GM21786 (cell line): ENCODE results near the gene ZFPM1.

ENCODE experiments used
- ATAC-seq: cut with Tn5 transposase; IDR thresholded peaks from one replicate; pipeline ENCODE4 v1.9.1; 2021; ENCODE audit not compliant: unreplicated experiment

ZFPM1 gene

DNA sequence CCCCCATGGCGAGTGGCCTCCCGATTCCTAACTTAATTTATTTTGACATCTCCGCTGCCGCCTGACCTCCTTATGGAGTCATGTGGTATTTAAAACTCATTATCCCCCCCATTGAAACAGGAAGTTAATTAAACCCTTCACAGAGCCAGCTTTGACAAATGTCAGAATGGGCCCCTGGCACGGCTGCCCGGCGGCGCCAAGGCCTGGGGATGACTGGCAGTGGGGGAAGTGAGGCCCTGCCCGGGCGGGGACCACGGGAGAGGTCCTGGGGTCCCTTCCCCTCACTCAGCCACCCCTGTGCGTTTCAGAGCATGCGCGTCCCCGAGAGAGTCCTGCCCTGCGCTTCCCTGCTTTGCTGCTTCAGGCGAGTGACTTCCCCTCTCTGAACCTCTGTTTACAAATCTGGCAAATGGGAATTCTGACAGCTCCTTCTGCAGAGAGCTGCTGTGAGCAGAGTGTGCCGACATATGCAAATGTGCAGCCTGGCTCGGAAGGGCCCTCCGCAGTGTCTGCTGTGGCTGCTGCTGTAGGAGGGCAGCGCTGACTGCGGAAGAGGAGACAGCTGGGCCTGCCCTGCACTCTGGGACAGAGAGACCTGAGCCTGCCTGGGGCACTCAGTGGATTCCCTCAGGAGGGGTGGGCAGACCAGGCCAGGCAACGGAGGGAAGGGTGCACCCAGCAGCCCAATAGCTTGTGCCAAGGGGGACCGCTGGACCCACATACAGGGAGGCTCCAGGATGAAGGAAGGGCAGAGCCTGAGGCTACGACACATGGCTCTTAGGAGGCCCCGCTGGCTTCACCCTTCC lies 4.4 kb upstream of the ZFPM1 start:
- ATAC-seq: no peak

DNA sequence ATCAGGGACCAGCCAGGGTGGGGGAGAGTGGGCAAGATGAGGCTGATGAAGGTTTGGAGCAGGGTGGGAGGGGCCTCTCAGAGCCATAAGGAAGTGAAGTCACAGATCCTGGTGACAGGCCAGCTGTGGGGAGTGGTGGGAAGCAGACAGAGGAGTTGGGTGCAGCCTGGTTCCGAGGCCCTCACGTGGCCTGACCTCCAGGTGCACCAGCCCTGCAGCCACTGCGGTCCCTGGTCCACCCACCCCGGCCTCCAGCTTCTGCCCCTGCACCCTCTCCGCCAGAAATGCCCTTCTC lies 3.9 kb upstream of the ZFPM1 start:
- ATAC-seq: no peak

DNA sequence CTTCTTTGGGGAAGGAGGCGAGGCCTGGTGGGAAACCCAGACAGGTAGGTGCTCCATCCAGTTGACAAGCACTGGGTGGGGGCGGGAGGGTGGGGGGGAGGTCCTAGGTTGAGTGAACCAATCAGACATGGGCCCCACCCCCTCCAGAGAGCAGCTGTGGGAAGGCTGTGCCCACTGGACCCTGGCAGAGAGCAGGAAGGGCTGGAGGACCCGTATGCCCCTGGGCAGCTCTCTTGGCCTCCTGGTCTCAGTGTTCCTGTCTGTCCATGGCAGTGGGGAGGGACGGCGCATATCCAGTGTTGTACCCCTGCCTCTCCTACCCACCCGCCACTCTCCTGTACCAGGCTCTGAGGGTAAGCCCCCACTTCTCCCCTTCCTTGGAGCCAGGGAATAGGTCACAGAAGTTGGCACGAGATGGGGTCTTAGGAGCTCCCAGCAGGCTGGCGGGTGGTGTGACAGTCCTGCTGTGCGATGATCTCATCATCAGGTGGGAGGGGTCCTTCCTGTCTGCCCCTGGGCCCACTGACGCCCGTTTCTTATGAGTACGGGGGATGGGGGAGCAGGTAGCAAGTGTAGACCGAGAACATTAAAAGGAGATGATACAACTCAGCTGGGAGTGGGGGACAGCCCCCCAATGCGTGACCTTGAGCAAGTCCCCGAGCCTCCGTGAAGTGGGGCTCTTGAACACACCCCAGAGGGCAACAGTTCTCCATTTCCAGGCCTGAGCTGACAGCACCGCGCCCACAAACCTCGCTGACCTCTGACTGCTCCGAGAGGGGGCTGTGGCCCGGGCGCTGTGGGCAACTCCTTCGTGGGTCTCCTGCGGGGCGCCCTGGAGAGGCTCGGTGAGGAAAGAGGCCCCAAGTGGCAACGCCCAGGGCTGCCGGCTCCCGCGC lies 1.2 kb upstream of the ZFPM1 start:
- ATAC-seq: no peak

DNA sequence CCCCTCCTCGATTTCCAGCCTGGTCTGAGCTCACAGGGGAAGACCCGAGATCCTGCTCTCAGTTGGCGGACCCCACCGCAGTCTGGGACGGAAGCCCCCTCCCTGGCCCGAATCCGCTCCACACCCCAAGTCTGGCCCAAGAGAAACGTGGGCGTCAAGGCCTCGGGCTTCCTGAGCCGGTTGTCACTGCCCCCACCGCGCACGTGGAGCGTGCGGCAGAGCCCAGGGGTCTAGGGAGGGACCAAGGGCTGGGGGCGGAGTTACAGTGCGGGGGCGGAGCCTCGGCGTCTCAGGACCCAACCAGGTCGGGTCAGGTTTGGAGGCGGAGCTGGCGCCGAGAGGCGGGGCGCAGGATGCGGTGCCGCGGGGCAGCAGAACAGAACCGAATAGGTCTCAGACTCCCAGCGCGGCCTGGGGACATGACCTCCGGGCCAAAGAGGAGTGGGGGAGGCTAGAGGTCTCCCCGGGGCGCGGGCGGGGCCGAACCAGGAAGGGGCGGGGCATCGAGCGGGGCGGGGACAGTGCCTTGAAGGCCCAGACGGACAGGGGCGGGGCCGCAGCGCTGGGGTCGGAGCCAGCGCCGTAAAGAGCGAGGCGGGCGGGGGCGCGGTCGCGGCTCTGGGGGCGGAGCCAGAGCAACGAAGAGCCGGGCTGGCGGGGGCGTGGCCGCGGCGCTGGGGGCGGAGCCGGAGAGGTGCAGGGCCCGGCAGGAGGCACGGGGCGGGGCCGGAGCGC lies 431 bp upstream of the ZFPM1 start:
- ATAC-seq: peak; percentile 47

DNA sequence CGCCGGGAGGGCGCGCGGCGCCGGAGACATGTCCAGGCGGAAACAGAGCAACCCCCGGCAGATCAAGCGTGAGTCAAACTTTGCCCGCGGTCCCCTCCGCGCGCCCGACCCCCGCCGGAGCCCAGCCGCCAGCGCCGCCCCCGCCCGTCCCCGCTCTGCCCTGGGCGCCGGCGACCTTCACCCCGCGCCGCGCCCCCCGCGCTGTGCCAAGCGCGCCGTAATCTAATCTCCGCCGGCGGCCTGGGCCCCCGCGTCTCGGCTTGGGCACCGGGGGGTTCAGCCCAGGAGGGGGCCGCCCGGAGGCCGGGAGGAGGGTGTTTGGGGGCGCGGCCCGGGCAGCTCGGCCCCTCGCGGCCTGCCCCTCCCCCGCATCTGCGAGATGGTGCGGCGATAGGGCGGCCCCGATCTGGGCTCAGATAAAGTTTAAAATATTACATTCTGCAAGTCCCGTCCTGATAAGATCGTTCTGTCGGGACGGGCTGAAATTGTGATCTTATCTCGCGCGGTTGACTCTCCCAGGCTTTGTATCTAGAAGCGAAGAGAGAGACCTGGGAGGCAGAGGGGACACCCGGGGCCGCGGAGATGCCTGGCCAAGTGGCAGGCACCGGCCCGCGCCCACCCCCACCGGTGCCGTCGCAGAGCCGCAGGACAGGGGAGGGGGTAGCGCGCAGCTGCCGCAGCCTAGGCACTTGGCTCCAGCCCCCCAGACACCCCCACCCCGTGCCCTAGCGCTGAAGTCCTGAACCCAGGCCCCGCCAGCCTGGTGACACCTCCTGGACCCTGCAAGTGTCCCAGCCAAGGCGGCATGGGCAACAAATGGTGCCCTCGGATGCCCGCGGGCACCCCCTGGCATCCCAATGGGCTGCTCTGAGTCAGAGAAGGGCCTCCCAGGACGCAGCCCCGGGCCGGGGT lies 787 bp downstream of the ZFPM1 start:
- no peak for ATAC-seq

DNA sequence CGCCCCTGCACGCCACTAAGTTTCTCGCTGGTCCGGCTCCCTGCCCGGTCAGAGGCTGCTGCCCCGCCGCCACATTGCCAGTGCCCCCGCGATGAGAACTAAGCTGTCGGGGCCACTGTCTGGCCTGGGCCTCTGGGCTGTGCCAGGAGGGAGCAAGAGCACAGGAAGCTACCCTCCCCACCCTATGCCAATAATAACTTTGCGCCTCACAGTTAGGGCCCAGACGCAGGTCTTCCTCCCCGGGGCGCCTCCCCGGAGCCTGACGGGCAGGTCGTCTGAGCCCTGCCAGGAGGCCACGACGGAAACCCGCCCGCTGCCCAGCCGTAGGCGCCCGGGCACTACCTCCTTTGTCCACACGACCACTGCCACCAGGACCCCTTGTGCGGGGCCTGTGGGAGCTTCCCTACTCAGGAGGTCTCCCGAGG lies 1.5 kb downstream of the ZFPM1 start:
- ATAC-seq: no peak

DNA sequence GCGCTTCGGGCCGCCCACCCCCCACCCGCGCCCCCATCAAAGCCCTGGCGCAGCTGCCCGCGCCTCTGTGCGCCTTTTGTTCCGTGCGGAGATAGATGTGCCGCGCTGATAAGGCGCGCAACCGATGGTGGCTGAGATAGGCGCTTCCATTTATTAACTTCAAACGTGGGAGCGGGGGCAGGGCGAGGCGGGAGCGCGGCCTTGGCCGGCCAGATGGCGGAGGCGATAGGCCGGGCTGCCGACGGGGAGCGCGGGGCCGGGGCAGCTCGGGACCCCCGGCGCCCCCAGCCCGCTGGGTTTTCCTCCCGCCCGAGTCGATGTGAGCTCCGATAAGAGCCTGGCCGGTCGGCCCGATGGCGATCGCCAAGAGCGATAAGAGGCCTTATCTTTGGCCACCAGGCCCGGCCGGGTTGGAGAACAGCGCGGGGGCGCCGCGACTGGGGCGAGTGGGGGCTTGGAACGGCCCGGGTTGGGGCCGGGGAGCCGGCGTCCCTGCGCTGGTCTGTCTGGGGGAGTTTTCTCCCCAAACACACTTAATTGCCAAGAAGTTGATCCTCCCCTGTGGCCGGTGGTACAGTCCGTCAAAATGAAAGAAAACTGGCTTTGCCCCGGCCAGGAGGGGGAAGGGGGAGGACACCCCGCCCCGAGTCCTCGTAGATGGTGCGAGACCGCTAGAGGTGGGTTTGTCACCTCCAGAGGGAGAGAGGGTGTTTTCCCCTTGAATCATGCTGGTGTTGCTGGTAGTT lies 2.7 kb downstream of the ZFPM1 start:
- peak; percentile 38 for ATAC-seq

DNA sequence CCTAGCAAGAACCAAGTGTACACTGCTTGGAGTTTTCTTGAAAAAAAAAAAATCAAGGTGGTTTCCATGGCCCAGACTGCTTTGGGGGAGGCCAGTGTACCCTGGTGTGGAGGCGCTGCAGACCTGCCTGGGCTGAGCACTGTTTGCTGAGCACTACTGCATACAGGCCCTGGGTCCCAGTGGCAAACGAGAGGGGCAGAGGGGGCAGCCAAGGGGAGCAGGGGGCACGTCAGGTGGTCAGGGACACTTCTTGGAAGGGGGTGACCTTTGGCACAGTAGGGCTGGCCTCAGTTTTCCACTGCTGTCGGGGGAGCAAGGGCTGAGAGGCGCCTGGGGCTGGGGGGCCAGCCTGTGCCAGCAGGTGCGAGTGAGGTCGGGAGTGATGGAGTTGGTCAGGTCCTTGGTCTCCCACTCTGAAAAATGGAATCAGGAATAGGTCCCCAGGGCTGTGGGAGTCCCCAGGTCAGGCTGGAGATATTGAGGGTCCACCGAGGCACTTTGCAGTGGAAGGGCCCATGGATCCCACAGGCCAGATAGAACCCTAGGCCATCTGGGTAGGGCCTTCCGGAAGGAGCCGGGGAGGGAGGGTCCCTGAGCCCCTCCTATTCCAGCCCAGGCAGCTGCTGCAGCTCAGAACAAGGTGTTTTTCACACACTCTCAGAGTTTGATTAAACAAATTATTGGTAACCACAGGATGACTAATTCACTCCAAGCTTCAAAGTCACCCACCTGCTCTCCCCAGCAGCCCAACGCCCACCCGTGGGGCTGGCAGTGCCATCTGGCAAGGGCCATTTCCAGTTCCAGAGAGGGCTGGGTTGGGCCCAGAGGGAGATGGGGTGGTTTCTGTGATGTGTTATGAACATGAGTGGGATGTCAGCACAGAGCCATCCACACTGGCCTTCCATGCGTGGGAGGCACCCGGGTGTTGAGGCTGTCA lies 3.5 kb downstream of the ZFPM1 start:
- ATAC-seq: no peak

DNA sequence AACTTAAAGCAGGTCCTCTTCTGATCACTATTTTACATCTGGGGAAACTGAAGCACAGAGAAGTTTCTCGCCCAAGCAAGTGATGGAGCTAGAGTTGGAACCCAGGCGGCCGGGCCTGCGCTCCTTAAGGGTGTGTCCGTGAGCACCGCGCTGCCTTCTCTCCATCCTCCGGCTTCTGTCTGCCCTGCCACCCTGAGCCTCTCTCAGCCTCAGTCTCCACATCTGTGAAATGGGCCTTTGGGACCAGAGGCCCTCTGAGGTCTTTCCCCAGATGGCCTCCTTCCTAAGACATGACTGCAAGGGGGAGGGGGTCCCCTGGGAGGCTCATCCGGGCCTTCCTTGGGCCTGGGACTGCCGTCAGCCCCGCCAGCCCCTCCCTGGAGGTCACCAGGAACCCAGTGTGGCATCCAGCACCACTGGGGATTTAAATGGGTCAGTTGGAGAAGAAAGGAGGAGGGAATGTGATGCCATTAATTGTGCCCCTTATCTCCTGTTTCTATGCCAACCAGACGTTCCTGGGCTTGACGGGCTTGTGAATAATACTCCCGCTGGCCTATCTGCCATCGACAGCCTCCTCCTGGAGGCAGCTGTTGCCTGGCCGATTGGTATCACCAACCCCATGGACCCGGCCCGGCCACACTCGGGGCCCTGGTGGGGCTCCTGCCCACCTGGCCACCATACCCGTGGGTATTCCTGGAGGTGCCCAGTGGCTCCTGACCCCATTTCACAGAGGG lies 5.1 kb downstream of the ZFPM1 start:
- ATAC-seq: no peak

DNA sequence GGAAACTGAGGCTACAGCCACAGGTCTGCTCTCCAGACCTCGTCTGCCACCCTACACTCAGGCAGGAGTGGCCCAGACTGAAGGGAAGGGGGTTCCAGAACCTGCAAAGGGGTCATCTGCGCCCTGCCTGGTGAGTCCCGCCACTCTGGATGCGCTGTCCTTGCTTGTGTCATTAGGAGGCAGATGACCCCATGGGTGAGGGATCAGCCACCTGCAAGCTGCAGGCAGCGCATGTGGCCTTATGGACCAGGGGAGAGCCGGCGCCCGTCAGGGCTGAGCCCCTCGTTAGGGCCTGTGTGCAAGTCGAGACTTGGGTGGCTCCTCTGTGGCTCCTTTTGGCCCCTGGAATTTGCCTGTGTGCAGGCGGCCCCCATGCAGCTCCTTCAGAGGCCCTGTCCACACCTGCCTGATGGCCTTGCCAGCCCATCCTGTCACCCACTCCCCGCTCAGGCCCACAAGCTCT lies 5.7 kb downstream of the ZFPM1 start:
- no peak for ATAC-seq

DNA sequence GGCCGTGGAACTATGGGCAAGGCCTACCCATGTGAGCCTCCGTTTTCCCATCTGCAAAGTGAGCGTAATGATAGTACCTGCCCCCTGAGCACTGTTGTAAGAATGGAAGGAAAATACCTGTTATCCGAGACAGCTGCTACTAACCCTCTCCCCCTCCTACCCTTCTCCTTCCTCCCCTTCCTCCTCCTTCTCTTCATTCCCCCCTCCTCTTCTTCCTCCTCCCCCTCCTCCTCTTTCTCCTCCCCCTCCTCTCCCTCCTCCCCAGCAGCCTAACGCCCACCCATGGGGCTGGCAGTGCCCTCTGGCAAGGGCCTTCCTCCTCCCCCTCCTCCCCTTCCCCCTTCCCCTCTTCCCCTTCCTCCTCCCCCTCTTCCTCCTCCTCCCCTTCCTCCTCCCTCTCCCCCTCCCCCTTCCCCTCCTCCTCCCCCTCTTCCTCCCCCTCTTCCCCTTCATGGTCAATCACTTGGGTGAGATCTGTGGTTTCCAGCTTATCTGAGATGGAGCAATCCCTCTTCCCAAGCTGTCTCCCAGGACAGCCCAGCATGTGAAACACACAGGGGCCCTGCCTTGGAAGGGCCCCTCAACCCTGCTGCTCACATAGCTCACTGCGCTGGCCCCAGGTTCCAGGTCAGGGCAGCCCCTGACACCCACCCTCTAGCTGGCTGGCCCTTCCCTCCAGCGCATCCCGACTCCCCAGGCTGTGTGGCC lies 6.4 kb downstream of the ZFPM1 start:
- no peak for ATAC-seq

DNA sequence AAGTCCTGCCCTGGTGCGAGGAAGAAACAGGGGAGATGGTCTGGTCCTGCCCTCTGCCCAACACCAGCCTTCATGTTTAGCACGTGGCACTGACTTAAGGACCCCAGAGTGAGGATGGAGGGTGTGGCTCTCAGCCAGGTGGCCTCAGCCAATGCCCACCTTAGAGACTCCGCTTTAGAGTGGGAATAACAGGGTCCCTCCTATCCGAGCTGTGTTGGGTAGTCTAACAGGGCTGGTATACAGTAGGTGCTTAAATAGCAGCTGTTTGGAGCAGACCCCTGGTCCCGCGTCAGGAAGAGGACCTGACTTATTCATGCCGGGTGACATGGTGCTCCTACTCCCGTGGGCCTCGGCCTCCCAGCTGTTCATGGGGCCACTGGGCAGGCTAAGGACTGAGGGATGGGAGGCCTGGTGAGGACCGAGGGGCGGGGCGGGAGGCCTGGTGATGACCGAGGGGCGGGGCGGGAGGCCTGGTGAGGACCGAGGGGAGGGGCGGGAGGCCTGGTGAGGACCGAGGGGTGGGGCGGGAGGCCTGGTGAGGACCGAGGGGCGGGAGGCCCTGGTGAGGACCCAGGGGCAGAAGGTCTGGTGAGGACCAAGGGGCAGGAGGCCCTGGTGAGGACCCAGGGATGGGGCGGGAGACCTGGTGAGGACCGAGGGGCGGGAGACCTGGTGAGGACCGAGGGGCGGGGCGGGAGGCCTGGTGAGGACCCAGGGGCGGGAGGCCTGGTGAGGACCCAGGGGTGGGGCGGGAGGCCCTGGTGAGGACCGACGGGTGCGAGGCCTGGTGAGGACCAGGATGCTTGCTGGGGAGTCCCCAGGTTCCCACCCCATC lies 7.6 kb downstream of the ZFPM1 start:
- ATAC-seq: no peak

DNA sequence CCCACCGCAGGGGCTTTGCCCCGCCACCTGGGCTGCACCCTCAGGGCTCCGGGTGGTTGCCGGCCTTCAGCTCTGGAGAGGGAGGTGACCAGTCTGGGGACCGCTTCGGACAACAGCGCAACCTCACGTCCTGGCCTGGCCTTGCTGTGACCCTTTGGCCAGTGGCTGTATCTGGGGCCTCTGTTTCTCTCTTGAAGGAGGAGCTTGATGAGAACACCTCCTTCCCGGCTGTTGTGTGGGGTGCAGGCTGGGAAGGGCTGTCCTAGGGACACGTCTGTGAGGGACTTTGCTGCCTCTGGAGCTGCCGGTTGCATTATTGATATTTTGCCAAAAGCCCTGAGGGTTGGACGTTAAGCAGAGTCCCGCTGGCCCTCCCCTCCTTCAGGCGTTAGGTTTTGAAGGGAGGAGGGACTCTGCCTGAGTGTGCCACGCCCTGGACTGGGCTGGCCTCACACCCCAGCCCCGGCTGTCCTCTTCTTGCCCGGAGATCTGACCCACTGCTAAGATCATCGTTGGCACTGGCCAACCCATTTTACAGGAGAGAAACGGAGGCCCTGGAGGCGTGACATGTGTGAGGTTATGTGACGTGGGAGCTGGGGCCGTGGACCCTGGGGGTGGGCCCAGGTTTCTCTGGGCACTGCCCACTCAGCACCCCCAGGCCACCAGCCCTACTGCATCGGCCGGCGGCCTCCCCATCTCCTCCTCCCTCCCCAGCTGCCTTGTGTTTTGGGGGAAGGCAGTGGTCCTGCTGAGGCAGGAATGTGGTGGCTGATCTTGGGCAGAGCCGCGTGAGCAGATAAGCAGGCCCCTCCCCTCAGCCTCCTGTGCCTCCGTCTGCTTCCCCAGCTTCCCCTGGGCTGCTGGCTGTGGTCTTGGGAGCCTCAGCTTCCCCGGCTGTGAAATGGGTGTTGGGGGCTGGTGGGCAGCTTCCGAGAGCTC lies 8.5 kb downstream of the ZFPM1 start:
- ATAC-seq: no peak

DNA sequence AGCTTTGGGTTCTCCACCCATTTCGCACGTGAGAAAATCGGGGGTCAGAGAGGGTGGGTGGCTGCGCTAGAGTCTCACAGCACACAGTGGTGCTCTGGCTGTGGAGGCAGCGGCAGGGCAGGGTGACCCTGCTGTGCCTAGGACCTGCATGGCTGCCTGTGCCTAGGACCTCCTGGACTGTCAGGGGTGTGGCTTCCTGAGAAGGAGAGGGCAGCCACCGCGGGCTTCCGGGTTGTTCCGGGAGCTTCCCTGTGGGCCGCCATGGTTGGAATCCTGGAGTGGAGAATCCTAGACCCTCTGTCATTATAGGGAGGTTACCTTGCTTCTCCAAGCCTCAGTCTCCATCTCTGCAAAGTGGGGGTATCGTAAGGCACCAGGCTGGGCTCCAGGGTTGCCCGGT lies 9.3 kb downstream of the ZFPM1 start:
- no peak for ATAC-seq

DNA sequence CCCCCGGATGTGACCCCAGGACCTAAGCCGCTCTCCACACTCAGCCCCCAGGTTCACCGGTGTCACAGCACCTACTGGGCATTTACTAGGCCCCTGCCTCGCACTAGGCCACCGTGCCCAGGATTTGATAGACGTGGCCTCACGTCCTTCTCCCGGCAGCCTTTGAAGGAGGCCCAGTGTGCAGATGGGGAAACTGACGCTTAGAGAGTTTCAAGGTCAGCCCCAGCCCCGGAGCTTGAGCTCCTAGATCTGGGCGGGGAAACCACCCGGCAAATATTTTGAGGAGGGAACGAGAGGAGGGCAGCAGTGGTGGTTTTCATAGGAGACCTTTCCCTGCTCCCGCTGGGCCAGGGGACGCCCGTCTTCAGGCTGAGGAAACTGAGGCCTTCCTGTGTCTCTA lies 10.3 kb downstream of the ZFPM1 start:
- no peak for ATAC-seq
